WTC11 (cell line): ENCODE data around the gene C3orf85. TPM values are rescaled to one million over a fixed set of nuclear protein-coding genes. Genes with fewer than 3 reads are reported as not detected.

Experiments used
- ATAC-seq: fragments of 200-7000 bp; cut with Tn5 transposase; 2 replicates; pipeline ENCODE4 v1.10.0; 2021; ENCODE audit warnings: mild to moderate bottlenecking, moderate library complexity
- Bru-seq: library from RNA; stranded (reverse); fragments of 400-500 nt; gene quantifications from one replicate; lab custom pipeline; 2021; lab: Mats Ljungman, UMichigan
- CTCF ChIA-PET: fragments of 300-600 bp; sonication (Branson Sonifier 250); formaldehyde crosslinking; loops from one replicate; lab custom pipeline; 2021; ENCODE audit warnings: antibody characterized with exemption; lab: Charles Lee
- POLR2A ChIA-PET: fragments of 350-600 bp; sonication (Branson Sonifier 250); formaldehyde crosslinking; loops from one replicate; lab custom pipeline; 2021; ENCODE audit warnings: antibody characterized with exemption; lab: Charles Lee
- DNase-seq: peaks from one replicate; pipeline ENCODE4 v3.0.0; 2021; ENCODE audit warnings: low spot score
- H3K27ac Mint-ChIP-seq: 2 replicates; pipeline ENCODE4 v1.8.0; 2021; ENCODE audit warnings: mixed read lengths
- H3K27me3 Mint-ChIP-seq: 2 replicates; pipeline ENCODE4 v1.8.0; 2021; ENCODE audit warnings: low read depth, mild to moderate bottlenecking, moderate library complexity, mixed read lengths
- H3K36me3 Mint-ChIP-seq: 2 replicates; pipeline ENCODE4 v1.8.0; 2021; ENCODE audit warnings: mixed read lengths
- H3K4me1 Mint-ChIP-seq: 2 replicates; pipeline ENCODE4 v1.8.0; 2022; ENCODE audit warnings: mixed read lengths
- H3K4me3 Mint-ChIP-seq: 2 replicates; pipeline ENCODE4 v1.8.0; 2021; ENCODE audit warnings: mild to moderate bottlenecking, moderate library complexity, mixed read lengths
- H3K9me3 Mint-ChIP-seq: 2 replicates; pipeline ENCODE4 v1.8.0; 2021; ENCODE audit warnings: mixed read lengths
- ETV6 ChIP-seq: sonication (generic); formaldehyde crosslinking; IDR thresholded peaks from 2 replicates; pipeline ENCODE4 v1.8.1; 2022; ENCODE audit warnings: mild to moderate bottlenecking, missing genetic modification reagents
- GABPB1 ChIP-seq: sonication (generic); formaldehyde crosslinking; IDR thresholded peaks from 2 replicates; pipeline ENCODE4 v1.8.1; 2023; ENCODE audit warnings: mild to moderate bottlenecking, missing genetic modification reagents
- NFATC4 ChIP-seq: fragments of 250-450 bp; sonication (Bioruptor Pico); IDR thresholded peaks from 2 replicates; pipeline ENCODE4 v1.9.0; 2021; ENCODE audit warnings: mild to moderate bottlenecking
- NFYB ChIP-seq: sonication (generic); formaldehyde crosslinking; conservative IDR thresholded peaks from 2 replicates; pipeline ENCODE4 v1.8.0; 2022; ENCODE audit warnings: low read depth, missing genetic modification reagents
- NR3C1 ChIP-seq: sonication (generic); formaldehyde crosslinking; conservative IDR thresholded peaks from 2 replicates; pipeline ENCODE4 v1.8.1; 2023; ENCODE audit warnings: low read depth, mild to moderate bottlenecking, missing genetic modification reagents
- RELA ChIP-seq: sonication (generic); formaldehyde crosslinking; IDR thresholded peaks from 2 replicates; pipeline ENCODE4 v1.8.1; 2022; ENCODE audit warnings: missing genetic modification reagents, mild to moderate bottlenecking, borderline replicate concordance
- SMAD4 ChIP-seq: sonication (generic); formaldehyde crosslinking; IDR thresholded peaks from 2 replicates; pipeline ENCODE4 v1.8.0; 2022; ENCODE audit warnings: mild to moderate bottlenecking, missing genetic modification reagents
- TEAD1 ChIP-seq: sonication (generic); formaldehyde crosslinking; IDR thresholded peaks from 2 replicates; pipeline ENCODE4 v1.8.0; 2022; ENCODE audit warnings: mild to moderate bottlenecking, missing genetic modification reagents
- TEAD4 ChIP-seq: sonication (generic); formaldehyde crosslinking; IDR thresholded peaks from 2 replicates; pipeline ENCODE4 v1.8.0; 2022; ENCODE audit warnings: mild to moderate bottlenecking, missing genetic modification reagents
- ZNF219 ChIP-seq: sonication (generic); formaldehyde crosslinking; IDR thresholded peaks from 2 replicates; pipeline ENCODE4 v1.8.0; 2023; ENCODE audit warnings: missing genetic modification reagents, mild to moderate bottlenecking, borderline replicate concordance
- ZNF396 ChIP-seq: fragments of 250-450 bp; sonication (Bioruptor Pico); IDR thresholded peaks from 2 replicates; pipeline ENCODE4 v1.8.0; 2021; ENCODE audit warnings: mild to moderate bottlenecking, moderate library complexity, borderline replicate concordance
- ZNF423 ChIP-seq: fragments of 250-450 bp; sonication (Bioruptor Pico); IDR thresholded peaks from 2 replicates; pipeline ENCODE4 v2.1.2; 2022; ENCODE audit warnings: mild to moderate bottlenecking, moderate library complexity
- long read RNA-seq, 3 experiments: library from RNA in 1 of 3; library from capped mRNA in 1 of 3; library from polyadenylated mRNA in 1 of 3; unstranded in 2 of 3; stranded (forward) in 1 of 3; transcript quantifications; one replicate each; pipeline ENCODE4 v2.0.0, GENCODE V29; 2021
- total RNA-seq: library from RNA; stranded (reverse); gene quantifications from 3 replicates; pipeline ENCODE4 v1.2.3, GENCODE V29; 2021
- TF ChIP-seq, protein P1 (sequence below): sonication (generic); formaldehyde crosslinking; IDR thresholded peaks from 2 replicates; pipeline ENCODE4 v1.8.0; 2022; ENCODE audit warnings: mild to moderate bottlenecking, missing genetic modification reagents
- TF ChIP-seq, protein P2 (sequence below): sonication (generic); formaldehyde crosslinking; IDR thresholded peaks from 2 replicates; pipeline ENCODE4 v1.8.0; 2022; ENCODE audit warnings: missing genetic modification reagents
- TF ChIP-seq, protein P3 (sequence below): sonication (generic); formaldehyde crosslinking; IDR thresholded peaks from 2 replicates; pipeline ENCODE4 v1.8.0; 2022; ENCODE audit warnings: mild to moderate bottlenecking, missing genetic modification reagents
- TF ChIP-seq, protein P4 (sequence below): sonication (generic); formaldehyde crosslinking; IDR thresholded peaks from 2 replicates; pipeline ENCODE4 v1.8.0; 2023; ENCODE audit warnings: mild to moderate bottlenecking, missing genetic modification reagents
- TF ChIP-seq, protein P5 (sequence below): fragments of 250-450 bp; sonication (Bioruptor Pico); IDR thresholded peaks from 2 replicates; pipeline ENCODE4 v2.1.2; 2022; ENCODE audit warnings: mild to moderate bottlenecking, moderate library complexity
- TF ChIP-seq, protein P6 (sequence below): sonication (generic); formaldehyde crosslinking; IDR thresholded peaks from 2 replicates; pipeline ENCODE4 v1.8.1; 2023; ENCODE audit warnings: mild to moderate bottlenecking, missing genetic modification reagents, moderate library complexity
- TF ChIP-seq, protein P7 (sequence below): sonication (generic); formaldehyde crosslinking; IDR thresholded peaks from 2 replicates; pipeline ENCODE4 v1.8.1; 2023; ENCODE audit warnings: mild to moderate bottlenecking, moderate library complexity, missing genetic modification reagents
- TF ChIP-seq, protein P8 (sequence below): sonication (generic); formaldehyde crosslinking; IDR thresholded peaks from 2 replicates; pipeline ENCODE4 v1.8.0; 2022; ENCODE audit warnings: mild to moderate bottlenecking, missing genetic modification reagents

Gene C3orf85, protein sequence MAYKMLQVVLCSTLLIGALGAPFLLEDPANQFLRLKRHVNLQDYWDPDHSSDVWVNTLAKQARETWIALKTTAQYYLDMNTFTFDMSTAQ
- total RNA-seq: not detected in 3 replicates
- not detected for Bru-seq, nascent RNA
- long read RNA-seq, experiment 1: 0 reads
- long read RNA-seq, experiment 2: 0 reads
- long read RNA-seq, experiment 3: 0 reads

DNA sequence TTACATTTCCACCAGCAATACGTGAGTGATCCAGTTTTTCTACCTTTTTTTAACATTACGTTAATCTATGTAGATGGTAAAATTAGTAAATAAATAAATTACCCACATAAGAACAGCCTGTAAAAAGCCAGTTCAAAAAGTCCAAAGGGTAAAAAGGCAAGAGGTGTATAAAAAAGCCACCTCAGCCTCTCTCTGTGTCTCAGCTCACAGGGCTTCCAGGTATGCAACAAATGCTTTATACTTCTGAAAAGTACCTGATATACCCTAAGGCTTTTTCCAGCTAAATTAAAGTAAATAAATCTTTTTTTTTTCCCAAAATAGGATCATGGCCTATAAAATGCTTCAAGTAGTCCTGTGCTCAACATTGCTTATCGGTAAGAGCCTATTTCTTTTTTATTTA lies at the start of gene C3orf85:
TSS of gene C3orf85 (plus strand) at position 197 of the 400 bp plus-strand sequence. CDS start at position 326, 129 bp downstream.
- Mint-ChIP-seq H3K27ac (no peak within 1 kb of the TSS), H3K27me3 (no peaks in the 10 kb centered on the region)

DNA sequence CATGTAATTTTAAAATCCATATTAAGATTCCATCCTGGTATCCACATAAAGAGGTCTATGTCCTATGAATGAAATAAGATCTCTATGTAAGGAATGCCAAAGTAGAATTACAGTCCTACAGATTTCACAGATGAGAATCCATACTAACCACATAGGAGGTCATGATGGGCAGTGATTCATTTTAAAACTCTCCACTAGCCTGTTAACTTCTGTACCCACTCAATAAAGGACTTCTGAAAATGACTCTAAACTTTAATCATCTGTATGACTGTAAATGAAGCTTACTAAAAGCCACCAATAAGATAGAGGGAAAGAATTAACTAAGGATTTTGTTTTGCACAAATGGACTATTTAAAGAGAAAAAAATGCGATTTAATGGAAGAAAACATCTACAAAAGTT lies 47.3 kb upstream of the C3orf85 start:
- ATAC-seq: no peak
- no peak overlapping the region for H3K4me3 Mint-ChIP-seq
- no peaks in the 10 kb centered on the region for H3K27me3 Mint-ChIP-seq
- no peaks in the 10 kb centered on the region for H3K36me3 Mint-ChIP-seq
- no peaks in the 10 kb centered on the region for H3K4me1 Mint-ChIP-seq
- TF ChIP-seq, protein P1, sequence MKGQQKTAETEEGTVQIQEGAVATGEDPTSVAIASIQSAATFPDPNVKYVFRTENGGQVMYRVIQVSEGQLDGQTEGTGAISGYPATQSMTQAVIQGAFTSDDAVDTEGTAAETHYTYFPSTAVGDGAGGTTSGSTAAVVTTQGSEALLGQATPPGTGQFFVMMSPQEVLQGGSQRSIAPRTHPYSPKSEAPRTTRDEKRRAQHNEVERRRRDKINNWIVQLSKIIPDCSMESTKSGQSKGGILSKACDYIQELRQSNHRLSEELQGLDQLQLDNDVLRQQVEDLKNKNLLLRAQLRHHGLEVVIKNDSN (CRISPR knock-in tag): no peak
- TF ChIP-seq, protein P2, sequence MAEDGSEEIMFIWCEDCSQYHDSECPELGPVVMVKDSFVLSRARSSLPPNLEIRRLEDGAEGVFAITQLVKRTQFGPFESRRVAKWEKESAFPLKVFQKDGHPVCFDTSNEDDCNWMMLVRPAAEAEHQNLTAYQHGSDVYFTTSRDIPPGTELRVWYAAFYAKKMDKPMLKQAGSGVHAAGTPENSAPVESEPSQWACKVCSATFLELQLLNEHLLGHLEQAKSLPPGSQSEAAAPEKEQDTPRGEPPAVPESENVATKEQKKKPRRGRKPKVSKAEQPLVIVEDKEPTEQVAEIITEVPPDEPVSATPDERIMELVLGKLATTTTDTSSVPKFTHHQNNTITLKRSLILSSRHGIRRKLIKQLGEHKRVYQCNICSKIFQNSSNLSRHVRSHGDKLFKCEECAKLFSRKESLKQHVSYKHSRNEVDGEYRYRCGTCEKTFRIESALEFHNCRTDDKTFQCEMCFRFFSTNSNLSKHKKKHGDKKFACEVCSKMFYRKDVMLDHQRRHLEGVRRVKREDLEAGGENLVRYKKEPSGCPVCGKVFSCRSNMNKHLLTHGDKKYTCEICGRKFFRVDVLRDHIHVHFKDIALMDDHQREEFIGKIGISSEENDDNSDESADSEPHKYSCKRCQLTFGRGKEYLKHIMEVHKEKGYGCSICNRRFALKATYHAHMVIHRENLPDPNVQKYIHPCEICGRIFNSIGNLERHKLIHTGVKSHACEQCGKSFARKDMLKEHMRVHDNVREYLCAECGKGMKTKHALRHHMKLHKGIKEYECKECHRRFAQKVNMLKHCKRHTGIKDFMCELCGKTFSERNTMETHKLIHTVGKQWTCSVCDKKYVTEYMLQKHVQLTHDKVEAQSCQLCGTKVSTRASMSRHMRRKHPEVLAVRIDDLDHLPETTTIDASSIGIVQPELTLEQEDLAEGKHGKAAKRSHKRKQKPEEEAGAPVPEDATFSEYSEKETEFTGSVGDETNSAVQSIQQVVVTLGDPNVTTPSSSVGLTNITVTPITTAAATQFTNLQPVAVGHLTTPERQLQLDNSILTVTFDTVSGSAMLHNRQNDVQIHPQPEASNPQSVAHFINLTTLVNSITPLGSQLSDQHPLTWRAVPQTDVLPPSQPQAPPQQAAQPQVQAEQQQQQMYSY (CRISPR knock-in tag): no peak
- TF ChIP-seq TEAD4 (CRISPR knock-in tag) (no peak), ETV6 (CRISPR knock-in tag) (no peak), NFYB (no peak), ZNF423 (CRISPR knock-in tag) (no peak), ZNF219 (no peak), ZNF396 (CRISPR knock-in tag) (no peak)
- TF ChIP-seq, protein P3, sequence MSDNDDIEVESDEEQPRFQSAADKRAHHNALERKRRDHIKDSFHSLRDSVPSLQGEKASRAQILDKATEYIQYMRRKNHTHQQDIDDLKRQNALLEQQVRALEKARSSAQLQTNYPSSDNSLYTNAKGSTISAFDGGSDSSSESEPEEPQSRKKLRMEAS: no peak
- TF ChIP-seq, protein P4, sequence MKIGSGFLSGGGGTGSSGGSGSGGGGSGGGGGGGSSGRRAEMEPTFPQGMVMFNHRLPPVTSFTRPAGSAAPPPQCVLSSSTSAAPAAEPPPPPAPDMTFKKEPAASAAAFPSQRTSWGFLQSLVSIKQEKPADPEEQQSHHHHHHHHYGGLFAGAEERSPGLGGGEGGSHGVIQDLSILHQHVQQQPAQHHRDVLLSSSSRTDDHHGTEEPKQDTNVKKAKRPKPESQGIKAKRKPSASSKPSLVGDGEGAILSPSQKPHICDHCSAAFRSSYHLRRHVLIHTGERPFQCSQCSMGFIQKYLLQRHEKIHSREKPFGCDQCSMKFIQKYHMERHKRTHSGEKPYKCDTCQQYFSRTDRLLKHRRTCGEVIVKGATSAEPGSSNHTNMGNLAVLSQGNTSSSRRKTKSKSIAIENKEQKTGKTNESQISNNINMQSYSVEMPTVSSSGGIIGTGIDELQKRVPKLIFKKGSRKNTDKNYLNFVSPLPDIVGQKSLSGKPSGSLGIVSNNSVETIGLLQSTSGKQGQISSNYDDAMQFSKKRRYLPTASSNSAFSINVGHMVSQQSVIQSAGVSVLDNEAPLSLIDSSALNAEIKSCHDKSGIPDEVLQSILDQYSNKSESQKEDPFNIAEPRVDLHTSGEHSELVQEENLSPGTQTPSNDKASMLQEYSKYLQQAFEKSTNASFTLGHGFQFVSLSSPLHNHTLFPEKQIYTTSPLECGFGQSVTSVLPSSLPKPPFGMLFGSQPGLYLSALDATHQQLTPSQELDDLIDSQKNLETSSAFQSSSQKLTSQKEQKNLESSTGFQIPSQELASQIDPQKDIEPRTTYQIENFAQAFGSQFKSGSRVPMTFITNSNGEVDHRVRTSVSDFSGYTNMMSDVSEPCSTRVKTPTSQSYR (CRISPR knock-in tag): no peak
- TF ChIP-seq, protein P5, sequence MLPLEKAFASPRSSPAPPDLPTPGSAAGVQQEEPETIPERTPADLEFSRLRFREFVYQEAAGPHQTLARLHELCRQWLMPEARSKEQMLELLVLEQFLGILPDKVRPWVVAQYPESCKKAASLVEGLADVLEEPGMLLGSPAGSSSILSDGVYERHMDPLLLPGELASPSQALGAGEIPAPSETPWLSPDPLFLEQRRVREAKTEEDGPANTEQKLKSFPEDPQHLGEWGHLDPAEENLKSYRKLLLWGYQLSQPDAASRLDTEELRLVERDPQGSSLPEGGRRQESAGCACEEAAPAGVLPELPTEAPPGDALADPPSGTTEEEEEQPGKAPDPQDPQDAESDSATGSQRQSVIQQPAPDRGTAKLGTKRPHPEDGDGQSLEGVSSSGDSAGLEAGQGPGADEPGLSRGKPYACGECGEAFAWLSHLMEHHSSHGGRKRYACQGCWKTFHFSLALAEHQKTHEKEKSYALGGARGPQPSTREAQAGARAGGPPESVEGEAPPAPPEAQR (CRISPR knock-in tag): no peak
- TF ChIP-seq, protein P6, sequence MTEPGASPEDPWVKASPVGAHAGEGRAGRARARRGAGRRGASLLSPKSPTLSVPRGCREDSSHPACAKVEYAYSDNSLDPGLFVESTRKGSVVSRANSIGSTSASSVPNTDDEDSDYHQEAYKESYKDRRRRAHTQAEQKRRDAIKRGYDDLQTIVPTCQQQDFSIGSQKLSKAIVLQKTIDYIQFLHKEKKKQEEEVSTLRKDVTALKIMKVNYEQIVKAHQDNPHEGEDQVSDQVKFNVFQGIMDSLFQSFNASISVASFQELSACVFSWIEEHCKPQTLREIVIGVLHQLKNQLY (CRISPR knock-in tag): no peak
- H3K9me3 Mint-ChIP-seq: peaks cover 4% of the 10 kb centered on the region; the same call in 1 of the 2 replicates
- CTCF ChIA-PET: no interaction called here
- POLR2A ChIA-PET: no interaction called here
- no peak for DNase-seq
- no peak overlapping the region for H3K27ac Mint-ChIP-seq

More for the DNA sequence above, at the start of gene C3orf85:
- H3K9me3 Mint-ChIP-seq: no peaks in the 10 kb centered on the region
- CTCF ChIA-PET: interaction anchor here (0.7 kb wide), 1 partner anchor 33 kb away, joined by 3 read pairs; no protein-coding TSS in a partner anchor
- TF ChIP-seq SMAD4 (CRISPR knock-in tag) (no peak), TEAD1 (CRISPR knock-in tag) (no peak), GABPB1 (CRISPR knock-in tag) (no peak), NR3C1 (no peak), RELA (CRISPR knock-in tag) (no peak), NFATC4 (CRISPR knock-in tag) (no peak)
- TF ChIP-seq, protein P7, sequence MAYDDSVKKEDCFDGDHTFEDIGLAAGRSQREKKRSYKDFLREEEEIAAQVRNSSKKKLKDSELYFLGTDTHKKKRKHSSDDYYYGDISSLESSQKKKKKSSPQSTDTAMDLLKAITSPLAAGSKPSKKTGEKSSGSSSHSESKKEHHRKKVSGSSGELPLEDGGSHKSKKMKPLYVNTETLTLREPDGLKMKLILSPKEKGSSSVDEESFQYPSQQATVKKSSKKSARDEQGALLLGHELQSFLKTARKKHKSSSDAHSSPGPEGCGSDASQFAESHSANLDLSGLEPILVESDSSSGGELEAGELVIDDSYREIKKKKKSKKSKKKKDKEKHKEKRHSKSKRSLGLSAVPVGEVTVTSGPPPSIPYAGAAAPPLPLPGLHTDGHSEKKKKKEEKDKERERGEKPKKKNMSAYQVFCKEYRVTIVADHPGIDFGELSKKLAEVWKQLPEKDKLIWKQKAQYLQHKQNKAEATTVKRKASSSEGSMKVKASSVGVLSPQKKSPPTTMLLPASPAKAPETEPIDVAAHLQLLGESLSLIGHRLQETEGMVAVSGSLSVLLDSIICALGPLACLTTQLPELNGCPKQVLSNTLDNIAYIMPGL (CRISPR knock-in tag): no peak
- TF ChIP-seq, protein P8, sequence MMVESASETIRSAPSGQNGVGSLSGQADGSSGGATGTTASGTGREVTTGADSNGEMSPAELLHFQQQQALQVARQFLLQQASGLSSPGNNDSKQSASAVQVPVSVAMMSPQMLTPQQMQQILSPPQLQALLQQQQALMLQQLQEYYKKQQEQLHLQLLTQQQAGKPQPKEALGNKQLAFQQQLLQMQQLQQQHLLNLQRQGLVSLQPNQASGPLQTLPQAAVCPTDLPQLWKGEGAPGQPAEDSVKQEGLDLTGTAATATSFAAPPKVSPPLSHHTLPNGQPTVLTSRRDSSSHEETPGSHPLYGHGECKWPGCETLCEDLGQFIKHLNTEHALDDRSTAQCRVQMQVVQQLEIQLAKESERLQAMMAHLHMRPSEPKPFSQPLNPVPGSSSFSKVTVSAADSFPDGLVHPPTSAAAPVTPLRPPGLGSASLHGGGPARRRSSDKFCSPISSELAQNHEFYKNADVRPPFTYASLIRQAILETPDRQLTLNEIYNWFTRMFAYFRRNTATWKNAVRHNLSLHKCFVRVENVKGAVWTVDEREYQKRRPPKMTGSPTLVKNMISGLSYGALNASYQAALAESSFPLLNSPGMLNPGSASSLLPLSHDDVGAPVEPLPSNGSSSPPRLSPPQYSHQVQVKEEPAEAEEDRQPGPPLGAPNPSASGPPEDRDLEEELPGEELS (CRISPR knock-in tag): no peak
- H3K36me3 Mint-ChIP-seq: no peaks in the 10 kb centered on the region
- DNase-seq (no peak), ATAC-seq (no peak)
- POLR2A ChIA-PET: no interaction called here
- H3K4me1 Mint-ChIP-seq: peaks cover 6% of the 10 kb centered on the region; the same call in 1 of the 2 replicates
- no peak within 1 kb of the TSS for H3K4me3 Mint-ChIP-seq
